ENCODE measurements around the gene IST1. TPM values are rescaled to one million over a fixed set of nuclear protein-coding genes. Genes with fewer than 3 reads are reported as not detected.
"Not testable (repeated sequence)": the region's sequence is repeated elsewhere in the genome, so short reads cannot be mapped to it uniquely, and the experiment has no call there.

Gene IST1
- total and polyA plus RNA-seq, 2 experiments from 2014 or later: 144 to 240 TPM

DNA sequence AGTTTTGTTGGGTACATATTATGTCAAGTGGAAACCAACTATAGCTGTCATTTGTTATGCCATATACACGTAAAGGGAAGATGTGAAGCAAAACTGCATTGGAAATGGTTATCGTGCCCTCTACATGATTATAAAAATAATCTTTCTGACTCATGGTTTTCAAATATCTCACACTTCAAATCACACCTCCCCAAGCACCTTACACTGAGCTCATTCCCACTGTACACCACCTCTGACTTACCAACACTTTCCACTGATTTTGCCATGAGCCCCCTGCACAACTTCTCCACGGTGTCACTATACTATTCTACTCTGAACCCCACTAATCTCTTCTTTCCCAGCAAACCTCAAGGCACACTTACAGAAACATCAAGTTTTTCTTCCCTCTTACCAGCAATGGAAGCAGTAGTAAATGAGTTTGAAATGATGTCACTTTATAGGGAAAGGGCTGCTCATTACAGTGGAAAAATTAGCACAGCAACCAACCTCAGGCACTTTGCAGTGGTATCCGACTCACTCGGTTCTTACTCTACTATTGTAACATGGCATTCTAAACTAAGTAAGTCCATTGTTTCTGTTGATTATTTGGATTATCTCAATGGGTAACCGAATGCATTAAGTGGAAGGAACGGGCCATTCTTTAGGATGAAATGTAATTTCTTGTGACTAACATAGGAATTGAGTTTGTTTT, 30.0 kb upstream of the IST1 start:
- 86% methylated on average over 7 of the region's 7 CpGs for WGBS (ENCODE audit: low lambda C conversion rate, missing lambda C conversion rate)

DNA sequence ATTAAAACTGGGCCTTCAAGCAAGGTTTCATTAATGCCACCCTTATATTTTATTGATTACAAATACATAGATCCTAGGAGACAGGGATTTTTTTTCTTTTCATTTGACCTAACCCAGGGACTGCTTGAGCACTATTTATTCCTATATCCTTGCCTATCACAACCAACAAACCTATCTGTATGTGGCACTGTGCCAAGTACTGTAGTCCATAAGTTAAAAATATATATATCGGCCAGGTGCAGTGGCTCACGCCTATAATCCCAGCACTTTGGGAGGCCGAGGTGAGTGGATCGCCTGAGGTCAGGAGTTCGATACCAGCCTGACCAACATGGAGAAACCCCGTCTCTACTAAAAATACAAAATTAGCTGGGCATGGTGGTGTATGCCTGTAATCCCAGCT, 28.2 kb upstream of the IST1 start:
- not testable (repeated sequence) for H2AFZ ChIP-seq; H3K27ac ChIP-seq; H3K79me2 ChIP-seq; H4K20me1 ChIP-seq (ENCODE audit: insufficient read depth, poor library complexity, severe bottlenecking); H3K4me2 ChIP-seq; H3K4me3 ChIP-seq; H3K4me1 ChIP-seq (ENCODE audit: insufficient read depth); H3K36me3 ChIP-seq (replicated peaks; ENCODE audit: insufficient read depth, low read depth); H3K9me3 ChIP-seq (ENCODE audit: low read depth); H3K27me3 ChIP-seq; H3K9me2 ChIP-seq (replicated peaks; ENCODE audit: insufficient read depth); DNase-seq (ENCODE audit: low spot score)
- WGBS (ENCODE audit: low lambda C conversion rate, missing lambda C conversion rate): over 99% methylated on average over 6 of the region's 6 CpGs

More for the DNA sequence above, 30.0 kb upstream of the IST1 start:
- Histone ChIP-seq H3K4me1 (ENCODE audit: insufficient read depth) (no peaks in the 10 kb centered on the region), H3K27me3 (no peaks in the 10 kb centered on the region), H3K27ac (no peak overlapping the region), H3K4me2 (no peak overlapping the region), H4K20me1 (ENCODE audit: insufficient read depth, poor library complexity, severe bottlenecking) (no peaks in the 10 kb centered on the region), H3K79me2 (no peaks in the 10 kb centered on the region), H2AFZ (no peak overlapping the region), H3K36me3 (replicated peaks; ENCODE audit: insufficient read depth, low read depth) (no peaks in the 10 kb centered on the region), H3K9me3 (ENCODE audit: low read depth) (no peaks in the 10 kb centered on the region), H3K9me2 (replicated peaks; ENCODE audit: insufficient read depth) (no peaks in the 10 kb centered on the region), H3K4me3 (no peak overlapping the region)
- no peak for TF ChIP-seq EZH2 (IDR thresholded peaks at IDR 0.05; ENCODE audit: borderline replicate concordance)
- TF ChIP-seq, protein P1, sequence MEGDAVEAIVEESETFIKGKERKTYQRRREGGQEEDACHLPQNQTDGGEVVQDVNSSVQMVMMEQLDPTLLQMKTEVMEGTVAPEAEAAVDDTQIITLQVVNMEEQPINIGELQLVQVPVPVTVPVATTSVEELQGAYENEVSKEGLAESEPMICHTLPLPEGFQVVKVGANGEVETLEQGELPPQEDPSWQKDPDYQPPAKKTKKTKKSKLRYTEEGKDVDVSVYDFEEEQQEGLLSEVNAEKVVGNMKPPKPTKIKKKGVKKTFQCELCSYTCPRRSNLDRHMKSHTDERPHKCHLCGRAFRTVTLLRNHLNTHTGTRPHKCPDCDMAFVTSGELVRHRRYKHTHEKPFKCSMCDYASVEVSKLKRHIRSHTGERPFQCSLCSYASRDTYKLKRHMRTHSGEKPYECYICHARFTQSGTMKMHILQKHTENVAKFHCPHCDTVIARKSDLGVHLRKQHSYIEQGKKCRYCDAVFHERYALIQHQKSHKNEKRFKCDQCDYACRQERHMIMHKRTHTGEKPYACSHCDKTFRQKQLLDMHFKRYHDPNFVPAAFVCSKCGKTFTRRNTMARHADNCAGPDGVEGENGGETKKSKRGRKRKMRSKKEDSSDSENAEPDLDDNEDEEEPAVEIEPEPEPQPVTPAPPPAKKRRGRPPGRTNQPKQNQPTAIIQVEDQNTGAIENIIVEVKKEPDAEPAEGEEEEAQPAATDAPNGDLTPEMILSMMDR (IDR thresholded peaks at IDR 0.05; ENCODE audit: poor library complexity): no peak
- no peak for TF ChIP-seq EZH2phosphoT487 (IDR thresholded peaks at IDR 0.05; ENCODE audit: low read depth, severe bottlenecking, unreplicated experiment)
- DNase-seq (ENCODE audit: low spot score): no peak

GRCh38 chr16:71867939-71868338, 27.4 kb upstream of the IST1 start:
- WGBS (ENCODE audit: low lambda C conversion rate, missing lambda C conversion rate): 93% methylated on average over 3 of the region's 3 CpGs
- no peak for DNase-seq (ENCODE audit: low spot score)
- Histone ChIP-seq H3K36me3 (replicated peaks; ENCODE audit: insufficient read depth, low read depth) (no peaks in the 10 kb centered on the region), H3K9me2 (replicated peaks; ENCODE audit: insufficient read depth) (no peaks in the 10 kb centered on the region), H3K27ac (no peak overlapping the region), H3K9me3 (ENCODE audit: low read depth) (no peaks in the 10 kb centered on the region), H3K4me1 (ENCODE audit: insufficient read depth) (no peaks in the 10 kb centered on the region), H3K27me3 (no peaks in the 10 kb centered on the region), H4K20me1 (ENCODE audit: insufficient read depth, poor library complexity, severe bottlenecking) (no peaks in the 10 kb centered on the region), H3K4me2 (no peak overlapping the region), H3K79me2 (no peaks in the 10 kb centered on the region), H2AFZ (no peak overlapping the region), H3K4me3 (no peak overlapping the region)
- TF ChIP-seq EZH2 (IDR thresholded peaks at IDR 0.05; ENCODE audit: borderline replicate concordance) (no peak), EZH2phosphoT487 (IDR thresholded peaks at IDR 0.05; ENCODE audit: low read depth, severe bottlenecking, unreplicated experiment) (no peak)
- TF ChIP-seq, protein P1 (IDR thresholded peaks at IDR 0.05; ENCODE audit: poor library complexity): no peak

- Histone ChIP-seq H2AFZ (no peak overlapping the region), H3K9me3 (ENCODE audit: low read depth) (no peaks in the 10 kb centered on the region), H3K27me3 (no peaks in the 10 kb centered on the region), H3K4me2 (no peak overlapping the region), H3K36me3 (replicated peaks; ENCODE audit: insufficient read depth, low read depth) (no peaks in the 10 kb centered on the region), H3K79me2 (no peaks in the 10 kb centered on the region), H3K9me2 (replicated peaks; ENCODE audit: insufficient read depth) (no peaks in the 10 kb centered on the region), H3K4me3 (no peak overlapping the region), H3K27ac (no peak overlapping the region), H4K20me1 (ENCODE audit: insufficient read depth, poor library complexity, severe bottlenecking) (no peaks in the 10 kb centered on the region), H3K4me1 (ENCODE audit: insufficient read depth) (no peaks in the 10 kb centered on the region)
- DNase-seq (ENCODE audit: low spot score): no peak
- TF ChIP-seq EZH2 (IDR thresholded peaks at IDR 0.05; ENCODE audit: borderline replicate concordance): no peak
- TF ChIP-seq, protein P1 (IDR thresholded peaks at IDR 0.05; ENCODE audit: poor library complexity): no peak
- no peak for TF ChIP-seq EZH2phosphoT487 (IDR thresholded peaks at IDR 0.05; ENCODE audit: low read depth, severe bottlenecking, unreplicated experiment)
- 56% methylated on average over 1 of the region's 1 CpG for WGBS (ENCODE audit: low lambda C conversion rate, missing lambda C conversion rate)
Measured at GRCh38 chr16:71869089-71869488, 26.2 kb upstream of the IST1 start.
